GM21786 (cell line): ENCODE data around the gene MYOM3.

ENCODE experiments used
- ATAC-seq: cut with Tn5 transposase; IDR thresholded peaks from one replicate; pipeline ENCODE4 v1.9.1; 2021; ENCODE audit not compliant: unreplicated experiment

MYOM3 gene

GRCh38 chr1:24139222-24139489, 27.2 kb upstream of the MYOM3 start:
- no peak for ATAC-seq

DNA sequence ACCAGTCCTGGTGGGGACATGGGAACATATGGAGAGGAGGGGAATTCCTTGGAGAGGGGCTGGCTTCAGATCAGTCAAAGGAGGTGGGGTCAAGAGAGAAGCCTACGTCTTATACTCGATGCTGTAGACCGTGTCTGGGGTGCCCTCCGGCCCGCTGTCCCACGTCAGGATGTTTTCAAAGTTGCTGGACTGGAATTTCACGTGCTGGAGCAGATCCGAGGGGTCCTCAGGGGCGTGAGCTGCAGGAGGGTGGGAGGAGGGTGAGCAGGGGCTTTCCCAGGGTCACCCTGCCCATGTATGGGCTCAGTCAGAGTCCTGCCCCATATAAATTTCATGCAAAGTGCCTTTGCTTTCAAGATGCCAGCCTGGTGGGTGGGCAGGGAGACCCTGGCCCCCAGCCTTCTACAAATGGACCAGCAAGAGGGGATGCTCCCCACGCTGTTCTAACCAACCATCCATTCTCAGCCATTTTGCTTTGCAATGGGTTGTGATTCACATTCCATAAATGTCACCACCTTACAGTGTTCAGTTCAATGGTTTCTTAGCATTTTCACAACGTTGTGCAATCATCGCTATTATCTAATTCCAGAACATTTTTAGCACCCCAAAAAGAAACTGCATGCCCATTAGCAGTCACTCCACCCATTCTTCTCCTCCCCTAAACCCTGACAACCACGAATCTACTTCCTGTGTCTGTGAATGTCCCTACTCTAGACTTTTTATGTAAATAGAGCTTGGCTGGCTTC, 26.7 kb upstream of the MYOM3 start:
- no peak for ATAC-seq

GRCh38 chr1:24136956-24137539, 25.1 kb upstream of the MYOM3 start:
- no peak for ATAC-seq

DNA sequence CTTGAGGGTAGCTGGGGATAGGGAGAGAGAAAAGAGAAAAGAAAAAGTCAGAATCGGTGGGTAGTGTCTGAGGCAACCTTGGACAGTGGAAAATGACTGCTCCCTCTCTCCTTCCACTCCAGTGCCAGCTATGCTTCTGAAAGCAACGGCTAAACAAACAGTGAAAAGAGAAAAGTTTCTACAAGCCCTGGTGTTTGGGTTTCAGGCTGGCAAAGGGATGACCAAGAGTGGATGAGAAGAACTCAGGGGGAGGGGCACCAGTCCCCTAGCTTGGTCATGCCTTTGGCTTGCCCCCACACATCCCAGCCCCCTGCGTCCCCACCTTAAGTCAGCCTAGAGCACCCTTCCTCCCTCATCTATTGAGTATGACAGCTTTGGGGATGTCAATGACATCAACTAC, 22.4 kb upstream of the MYOM3 start:
- no peak for ATAC-seq

- no peak for ATAC-seq
Measured at GRCh38 chr1:24133819-24134218, 21.9 kb upstream of the MYOM3 start.

GRCh38 chr1:24130385-24130784, 18.4 kb upstream of the MYOM3 start:
- no peak for ATAC-seq

- no peak for ATAC-seq
Measured at GRCh38 chr1:24127801-24128363, 15.9 kb upstream of the MYOM3 start.

DNA sequence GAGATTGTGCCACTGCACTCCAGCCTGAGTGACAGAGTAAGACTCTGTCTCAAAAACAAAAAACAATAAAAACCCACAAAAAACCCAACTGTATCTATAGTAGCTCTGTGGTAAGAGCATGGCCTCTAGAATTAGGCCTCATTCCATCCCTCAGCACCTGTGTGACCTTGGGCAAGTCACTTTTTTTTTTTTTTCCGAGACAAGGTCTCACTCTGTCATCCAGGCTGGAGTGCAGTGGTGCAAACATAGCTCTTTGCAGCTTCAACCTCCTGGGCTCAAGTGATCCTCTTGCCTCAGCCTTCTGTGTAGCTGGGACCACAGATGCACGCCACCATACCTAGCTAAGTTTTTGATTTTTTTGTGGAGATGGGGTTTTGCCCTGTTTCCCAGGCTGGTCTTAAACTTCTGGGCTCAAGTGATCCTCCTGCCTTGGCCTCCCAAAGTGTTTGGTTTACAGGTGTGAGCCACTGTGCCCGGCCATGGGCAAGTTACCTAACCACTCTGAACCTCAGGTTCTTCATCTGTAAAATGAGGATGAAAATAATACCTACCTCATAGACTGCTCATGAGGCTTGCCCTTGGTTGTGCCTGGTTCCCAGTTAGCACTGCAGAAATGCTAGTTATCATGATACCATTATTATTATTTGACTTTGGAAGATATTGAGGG, 15.3 kb upstream of the MYOM3 start:
- ATAC-seq: no peak

GRCh38 chr1:24126672-24127023, 14.7 kb upstream of the MYOM3 start:
- ATAC-seq: no peak

DNA sequence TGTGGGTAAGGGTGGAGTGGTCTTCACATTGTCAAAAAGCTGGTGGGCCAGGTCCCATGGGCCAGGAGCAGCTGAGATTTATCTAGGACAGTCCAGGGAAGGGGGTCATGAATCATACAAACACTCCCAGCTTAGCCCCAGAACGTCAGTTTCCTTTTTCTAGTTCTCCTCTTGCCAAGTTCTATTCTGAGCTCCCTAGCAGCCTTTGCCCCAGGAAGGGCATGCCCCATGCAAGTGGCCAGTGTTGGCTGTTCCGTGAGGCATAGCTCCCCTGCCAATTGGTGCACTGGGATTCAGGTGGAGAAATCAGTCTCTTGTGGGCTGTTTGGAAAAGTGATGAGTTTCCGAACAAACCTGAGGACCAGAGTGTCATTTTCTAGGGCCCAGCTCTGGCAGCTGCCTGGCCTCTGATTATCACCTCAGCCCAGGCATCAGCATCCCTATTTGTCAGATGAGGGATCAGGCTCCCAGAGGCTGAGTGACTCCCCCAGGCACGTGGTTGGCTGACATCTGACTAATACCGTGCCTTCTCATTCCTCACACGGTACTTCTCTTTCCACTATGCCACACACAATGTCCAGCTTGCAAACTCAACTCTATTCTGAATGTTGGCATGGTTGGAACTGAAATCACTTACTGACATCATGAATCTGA, 14.2 kb upstream of the MYOM3 start:
- ATAC-seq: no peak

GRCh38 chr1:24125456-24125855, 13.5 kb upstream of the MYOM3 start:
- no peak for ATAC-seq

GRCh38 chr1:24124980-24125379, 13.0 kb upstream of the MYOM3 start:
- ATAC-seq: no peak

DNA sequence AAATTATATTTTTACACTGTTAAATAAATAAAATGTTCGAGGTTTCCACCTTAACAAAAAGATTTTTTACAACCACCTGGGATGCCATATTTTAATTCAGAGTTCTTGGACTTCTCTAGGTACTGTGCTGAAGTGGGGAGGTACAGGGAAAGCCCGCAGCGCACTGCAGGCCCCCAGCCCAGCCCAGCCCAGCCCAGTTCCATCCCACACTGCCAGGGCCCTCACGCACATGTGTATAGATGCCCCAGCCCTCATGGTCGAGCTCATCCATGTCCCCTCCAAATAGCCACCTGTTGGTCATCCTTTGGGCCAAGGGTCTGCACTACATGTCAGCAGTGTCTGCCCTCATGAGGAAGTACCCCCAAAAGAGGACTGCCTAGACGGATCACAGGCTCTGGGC, 11.7 kb upstream of the MYOM3 start:
- ATAC-seq: no peak

DNA sequence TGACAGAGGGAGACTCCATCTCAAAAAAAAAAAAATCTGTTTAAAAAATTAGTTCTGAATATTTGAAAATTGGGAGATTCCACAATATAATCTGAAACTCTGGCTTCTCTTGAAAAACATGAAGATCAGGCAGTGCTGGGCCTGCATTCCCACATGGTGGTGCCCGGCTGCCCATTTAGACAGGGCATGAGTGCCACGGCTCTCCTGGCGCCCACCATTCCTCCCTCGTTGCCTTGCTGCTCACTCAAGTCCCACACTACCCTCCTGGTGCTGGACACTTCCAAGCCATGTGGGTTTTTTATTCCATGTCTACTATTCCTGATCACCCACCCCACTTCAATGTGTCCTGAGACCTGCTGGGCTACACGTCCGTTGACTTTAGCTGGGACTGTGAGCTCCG, 10.8 kb upstream of the MYOM3 start:
- no peak for ATAC-seq

- no peak for ATAC-seq
Measured at GRCh38 chr1:24121406-24121805, 9.5 kb upstream of the MYOM3 start.

DNA sequence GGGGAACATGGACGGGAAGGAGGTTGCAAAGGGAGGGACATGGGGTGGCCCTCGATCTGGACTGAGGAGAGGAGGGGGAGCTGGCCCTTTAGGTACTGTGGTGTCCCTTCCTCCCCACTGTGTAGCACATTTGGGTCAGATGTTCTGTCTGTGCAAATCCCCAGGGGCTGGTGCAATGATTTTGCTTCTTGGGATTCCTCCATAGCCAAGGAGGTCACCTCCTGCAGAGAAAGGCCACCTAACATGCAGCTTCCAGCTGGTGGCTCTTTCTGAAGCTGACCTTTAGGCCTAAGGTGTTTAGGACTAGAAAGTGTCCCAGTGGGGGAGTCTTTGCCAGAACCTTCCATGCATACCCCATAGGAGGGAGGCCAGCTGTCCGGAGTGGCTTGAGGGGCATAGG, 9.0 kb upstream of the MYOM3 start:
- ATAC-seq: no peak

- no peak for ATAC-seq
Measured at GRCh38 chr1:24119859-24120756, 8.2 kb upstream of the MYOM3 start.

DNA sequence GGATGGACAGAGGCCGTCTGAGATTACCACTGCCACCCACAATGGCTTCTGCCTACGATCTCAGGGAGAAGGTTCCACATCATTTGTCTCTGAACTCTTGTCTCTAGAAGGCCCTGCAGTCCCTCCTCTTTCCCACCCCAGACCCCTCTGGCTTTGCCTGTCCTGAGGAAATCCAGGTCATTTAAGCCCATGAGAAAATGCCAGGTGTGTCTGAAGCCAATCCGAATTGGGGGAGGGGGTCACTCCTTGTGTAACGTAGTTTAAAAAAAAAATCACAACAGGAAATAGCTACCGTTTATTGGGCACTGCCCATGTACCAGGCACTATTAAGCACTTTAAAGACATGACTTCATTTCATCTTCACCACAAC, 7.5 kb upstream of the MYOM3 start:
- ATAC-seq: no peak

GRCh38 chr1:24118410-24119242, 6.7 kb upstream of the MYOM3 start:
- no peak for ATAC-seq

GRCh38 chr1:24117722-24118409, 5.9 kb upstream of the MYOM3 start:
- no peak for ATAC-seq
